SU-DHL-6 (cell line): ENCODE results near the gene COPE.

Experiments used
- H2AFZ ChIP-seq: fragments of 200-600 bp; sonication (generic); 2 replicates; pipeline ENCODE4 v1.6.1; 2014; ENCODE audit warnings: low read depth, mild to moderate bottlenecking, moderate library complexity, mixed read lengths, antibody characterized with exemption, low read length; ENCODE audit not compliant: severe bottlenecking
- H3F3A ChIP-seq: fragments of 200-600 bp; shearing (Covaris generic); 2 replicates; pipeline ENCODE4 v1.6.0; 2016; ENCODE audit warnings: antibody characterized with exemption, mild to moderate bottlenecking; ENCODE audit not compliant: insufficient read depth
- H3K27ac ChIP-seq: fragments of 200-600 bp; sonication (generic); 2 replicates; pipeline ENCODE4 v1.5.1; 2016; ENCODE audit warnings: low read depth, mild to moderate bottlenecking, low read length, moderate library complexity, mixed read lengths
- H3K27me3 ChIP-seq: fragments of 200-600 bp; sonication (generic), shearing (Covaris generic); 2 replicates; pipeline ENCODE4 v1.6.0; 2014; ENCODE audit warnings: mild to moderate bottlenecking, low read length
- H3K36me3 ChIP-seq: fragments of 200-600 bp; sonication (generic); 2 replicates; pipeline ENCODE4 v1.6.1; 2014; ENCODE audit warnings: mild to moderate bottlenecking, low read length, mixed read lengths
- H3K4me2 ChIP-seq: fragments of 300-600, 200-600 bp; shearing (Covaris generic), sonication (generic); 2 replicates; pipeline ENCODE4 v1.6.0; 2014; ENCODE audit warnings: low read length, low read depth, mild to moderate bottlenecking; ENCODE audit not compliant: poor library complexity, severe bottlenecking
- H3K4me3 ChIP-seq: fragments of 200-600 bp; sonication (generic); 2 replicates; pipeline ENCODE4 v1.5.1; 2014; ENCODE audit warnings: antibody characterized with exemption, low read length, mild to moderate bottlenecking, mixed read lengths; ENCODE audit not compliant: insufficient read depth, poor library complexity, severe bottlenecking
- H3K79me2 ChIP-seq: fragments of 200-600 bp; sonication (generic); 2 replicates; pipeline ENCODE4 v1.6.1; 2014; ENCODE audit warnings: mild to moderate bottlenecking, low read length, moderate library complexity; ENCODE audit not compliant: insufficient read depth
- H3K9ac ChIP-seq: fragments of 200-600 bp; sonication (generic); 2 replicates; pipeline ENCODE4 v1.7.0; 2014; ENCODE audit warnings: mild to moderate bottlenecking, low read length
- H3K9me2 ChIP-seq: fragments of 200-600 bp; sonication (generic); replicated peaks from 2 replicates; pipeline ENCODE4 v1.6.1; 2014; ENCODE audit warnings: low read length; ENCODE audit not compliant: insufficient read depth
- H3K9me3 ChIP-seq: fragments of 200-600 bp; sonication (generic); 2 replicates; pipeline ENCODE4 v1.6.1; 2014; ENCODE audit warnings: low read length, mixed read lengths; ENCODE audit not compliant: insufficient read depth
- H4K20me1 ChIP-seq: fragments of 200-600 bp; sonication (generic); 2 replicates; pipeline ENCODE4 v1.6.1; 2014; ENCODE audit warnings: low read depth, mild to moderate bottlenecking, antibody characterized with exemption, low read length, moderate library complexity, mixed read lengths
- EZH2phosphoT487 ChIP-seq: fragments of 200-600 bp; sonication (generic), shearing (Covaris generic); conservative IDR thresholded peaks from 2 replicates; pipeline ENCODE4 v1.6.1; 2018; ENCODE audit warnings: mild to moderate bottlenecking, antibody characterized with exemption, low read length, moderate library complexity, mixed read lengths
- TF ChIP-seq, protein P1 (sequence below): fragments of 200-600 bp; sonication (generic); IDR thresholded peaks from one replicate; pipeline ENCODE4 v1.5.1; 2017; ENCODE audit warnings: antibody characterized with exemption, mild to moderate bottlenecking, low read length, moderate library complexity; ENCODE audit not compliant: insufficient read depth, poor library complexity, severe bottlenecking

COPE gene

DNA sequence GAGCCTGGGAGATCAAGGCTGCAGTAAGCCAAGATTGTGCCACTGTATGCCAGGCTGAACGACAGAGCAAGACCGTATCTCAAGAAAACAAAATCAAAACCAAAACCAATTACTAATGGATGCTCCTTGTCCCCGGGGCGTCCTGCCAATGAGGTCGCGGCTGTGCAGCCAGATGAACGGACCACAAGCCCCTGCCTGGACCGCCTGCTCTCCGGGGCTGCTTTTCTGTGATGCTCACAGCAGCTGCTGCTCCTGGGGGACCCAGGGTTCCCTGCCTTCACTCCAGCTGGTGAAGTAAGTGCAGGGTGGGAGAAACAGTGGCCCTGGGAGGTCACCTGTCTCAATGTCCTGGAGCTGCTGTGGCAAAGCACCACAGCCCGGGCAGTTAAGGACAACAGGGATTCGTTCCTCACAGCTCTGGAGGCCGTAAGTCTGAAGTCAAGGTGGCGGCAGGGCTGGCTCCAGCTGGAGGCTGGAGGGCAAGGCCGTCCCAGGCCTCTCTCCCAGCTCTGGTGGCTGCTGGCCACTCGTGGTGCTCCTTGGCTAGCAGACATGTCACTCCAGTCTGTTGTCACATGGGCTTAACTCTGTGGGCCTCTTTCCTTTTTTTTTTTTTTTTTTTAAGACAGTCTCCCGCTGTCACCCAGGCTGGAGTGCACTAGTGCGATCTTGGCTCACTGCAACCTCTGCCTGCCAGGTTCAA lies 10.1 kb downstream of the COPE start:
- Histone ChIP-seq H3K4me2 (no peak overlapping the region), H2AFZ (no peak overlapping the region), H3K9me3 (no peaks in the 10 kb centered on the region), H3K9ac (no peak overlapping the region), H3K4me3 (no peak overlapping the region), H3K27me3 (no peaks in the 10 kb centered on the region), H3K27ac (no peak overlapping the region), H3F3A (no peaks in the 10 kb centered on the region), H3K79me2 (peaks cover 5% of the 10 kb centered on the region), H3K9me2 (no peaks in the 10 kb centered on the region), H4K20me1 (0 out of 2 replicates have a peak, but pooled peaks cover 5% of the 10 kb centered on the region), H3K36me3 (no peaks in the 10 kb centered on the region)
- no peak for TF ChIP-seq EZH2phosphoT487
- TF ChIP-seq, protein P1, sequence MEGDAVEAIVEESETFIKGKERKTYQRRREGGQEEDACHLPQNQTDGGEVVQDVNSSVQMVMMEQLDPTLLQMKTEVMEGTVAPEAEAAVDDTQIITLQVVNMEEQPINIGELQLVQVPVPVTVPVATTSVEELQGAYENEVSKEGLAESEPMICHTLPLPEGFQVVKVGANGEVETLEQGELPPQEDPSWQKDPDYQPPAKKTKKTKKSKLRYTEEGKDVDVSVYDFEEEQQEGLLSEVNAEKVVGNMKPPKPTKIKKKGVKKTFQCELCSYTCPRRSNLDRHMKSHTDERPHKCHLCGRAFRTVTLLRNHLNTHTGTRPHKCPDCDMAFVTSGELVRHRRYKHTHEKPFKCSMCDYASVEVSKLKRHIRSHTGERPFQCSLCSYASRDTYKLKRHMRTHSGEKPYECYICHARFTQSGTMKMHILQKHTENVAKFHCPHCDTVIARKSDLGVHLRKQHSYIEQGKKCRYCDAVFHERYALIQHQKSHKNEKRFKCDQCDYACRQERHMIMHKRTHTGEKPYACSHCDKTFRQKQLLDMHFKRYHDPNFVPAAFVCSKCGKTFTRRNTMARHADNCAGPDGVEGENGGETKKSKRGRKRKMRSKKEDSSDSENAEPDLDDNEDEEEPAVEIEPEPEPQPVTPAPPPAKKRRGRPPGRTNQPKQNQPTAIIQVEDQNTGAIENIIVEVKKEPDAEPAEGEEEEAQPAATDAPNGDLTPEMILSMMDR = no peak

DNA sequence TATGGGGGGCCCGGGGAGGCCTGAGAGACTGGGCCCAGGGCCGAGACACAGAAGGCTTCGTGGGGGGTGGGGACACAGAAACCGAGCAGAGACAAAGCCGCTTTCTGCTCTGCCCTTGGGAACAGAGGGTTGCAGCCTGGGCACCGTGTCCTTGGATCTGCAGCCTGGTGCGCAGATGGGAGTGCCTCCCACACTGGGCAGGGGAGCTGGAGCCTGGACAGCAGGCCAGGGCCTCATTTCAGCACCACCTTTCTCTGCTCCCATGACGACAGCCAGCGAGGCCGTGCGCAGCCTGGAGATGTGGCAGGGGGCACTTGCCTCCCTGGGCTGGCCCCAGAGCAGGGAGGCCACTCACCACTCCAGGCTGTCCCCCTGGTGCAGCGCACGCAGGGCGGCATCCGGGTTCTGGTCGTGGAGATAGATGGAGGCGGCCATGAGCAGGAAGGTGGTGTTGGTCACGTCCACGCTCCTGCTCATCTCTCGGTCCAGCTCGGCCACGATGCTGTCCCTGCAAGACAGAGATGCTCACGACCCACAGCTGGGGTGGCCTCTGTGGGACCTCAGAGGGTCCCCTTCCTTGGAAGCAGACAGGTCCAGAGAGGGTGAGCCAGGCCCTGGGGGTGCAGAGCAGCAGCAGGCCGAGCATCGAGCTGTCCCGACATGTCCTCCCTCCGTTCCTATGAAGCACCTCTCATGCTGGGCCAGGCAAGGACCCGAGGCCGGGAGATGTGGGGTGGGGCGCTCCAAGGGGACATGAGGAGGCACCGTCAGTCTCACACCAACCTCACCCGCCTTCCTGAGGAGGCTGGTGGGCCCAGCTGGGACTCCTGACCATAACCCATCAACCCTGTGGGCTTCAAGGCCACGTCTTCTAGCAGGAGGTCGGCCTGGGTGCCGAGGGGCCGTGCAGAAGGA lies 12.3 kb downstream of the COPE start:
- TF ChIP-seq EZH2phosphoT487 = no peak
- TF ChIP-seq, protein P1 = no peak
- H3K4me2 ChIP-seq = no peak overlapping the region
- H3K9ac ChIP-seq = no peak overlapping the region
- H4K20me1 ChIP-seq = no peaks in the 10 kb centered on the region
- H3K36me3 ChIP-seq = no peaks in the 10 kb centered on the region
- H3K9me3 ChIP-seq = no peaks in the 10 kb centered on the region
- no peak overlapping the region for H3K4me3 ChIP-seq
- no peaks in the 10 kb centered on the region for H3K27me3 ChIP-seq
- H3K79me2 ChIP-seq = no peaks in the 10 kb centered on the region
- no peak overlapping the region for H3K27ac ChIP-seq
- H2AFZ ChIP-seq = no peak overlapping the region
- no peaks in the 10 kb centered on the region for H3K9me2 ChIP-seq
- H3F3A ChIP-seq = no peaks in the 10 kb centered on the region

DNA sequence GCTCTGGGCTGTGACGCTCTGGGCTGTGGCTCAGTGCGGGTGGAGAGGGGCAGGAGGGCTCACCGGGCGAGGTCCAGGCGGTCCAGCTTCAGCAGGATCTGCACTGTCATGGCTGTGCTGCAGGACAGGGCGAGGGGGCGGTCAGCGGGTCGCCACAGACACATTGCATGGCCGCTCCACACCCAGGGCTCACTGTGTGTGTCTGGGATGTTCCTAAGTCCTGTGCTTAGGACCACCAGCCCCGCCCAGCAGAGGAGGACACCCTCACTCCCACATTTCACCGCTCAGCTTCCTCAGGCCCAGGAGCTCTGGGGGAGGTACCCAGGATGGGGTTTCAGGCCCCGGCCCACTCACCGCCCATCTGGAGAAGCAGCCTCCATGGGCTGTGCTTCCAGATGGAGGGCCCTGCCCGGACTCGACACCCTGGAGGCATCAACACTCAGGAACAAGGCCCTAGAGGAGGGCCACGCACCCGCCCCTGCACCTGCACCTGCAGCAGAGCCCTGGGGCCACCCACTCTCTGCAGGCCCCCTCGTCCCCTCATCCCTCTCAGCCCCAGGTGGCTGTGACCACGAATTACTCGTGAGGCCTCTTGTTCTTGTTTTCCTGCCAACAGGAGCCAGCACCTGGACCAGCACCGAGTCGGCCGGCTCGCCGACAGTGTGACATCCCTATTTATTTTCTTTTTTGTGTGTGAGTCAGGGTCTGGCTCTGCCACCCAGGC lies 13.5 kb downstream of the COPE start:
- Histone ChIP-seq H3K27ac (no peak overlapping the region), H3K36me3 (no peaks in the 10 kb centered on the region), H3F3A (no peaks in the 10 kb centered on the region), H4K20me1 (no peaks in the 10 kb centered on the region), H3K9ac (no peak overlapping the region), H2AFZ (no peak overlapping the region), H3K4me2 (no peak overlapping the region), H3K79me2 (no peaks in the 10 kb centered on the region), H3K4me3 (no peak overlapping the region), H3K9me2 (no peaks in the 10 kb centered on the region), H3K27me3 (no peaks in the 10 kb centered on the region), H3K9me3 (no peaks in the 10 kb centered on the region)
- TF ChIP-seq, protein P1 = no peak
- no peak for TF ChIP-seq EZH2phosphoT487
